Osteoblast (primary cell): Measurements from ENCODE around the gene ERCC4. TPM values are rescaled to one million over a fixed set of nuclear protein-coding genes. Genes with fewer than 3 reads are reported as not detected.

Source experiments
- DNase-seq: peaks from one replicate; pipeline ENCODE4 v3.0.0; 2011; ENCODE audit warnings: low spot score, mixed read lengths; ENCODE audit not compliant: insufficient read length; ENCODE audit errors: missing footprints
- H2AFZ ChIP-seq: 2 replicates; pipeline ENCODE4 v1.6.0; 2011; ENCODE audit warnings: mild to moderate bottlenecking, low read length
- H3K27ac ChIP-seq: 2 replicates; pipeline ENCODE4 v1.5.1; 2011; ENCODE audit warnings: mild to moderate bottlenecking, low read depth, low read length, moderate library complexity
- H3K27me3 ChIP-seq: 2 replicates; pipeline ENCODE4 v1.6.0; 2012; ENCODE audit warnings: mild to moderate bottlenecking, control low read depth, inconsistent platforms, low read length, moderate library complexity; ENCODE audit not compliant: insufficient read depth
- H3K36me3 ChIP-seq: 2 replicates; pipeline ENCODE4 v1.5.1; 2011; ENCODE audit warnings: mild to moderate bottlenecking, low read length, control low read depth, moderate library complexity; ENCODE audit not compliant: insufficient read depth
- H3K4me1 ChIP-seq: 2 replicates; pipeline ENCODE4 v1.5.1; 2011; ENCODE audit warnings: mild to moderate bottlenecking, low read length, control low read depth, moderate library complexity; ENCODE audit not compliant: insufficient read depth
- H3K4me2 ChIP-seq: 2 replicates; pipeline ENCODE4 v1.6.0; 2011; ENCODE audit warnings: mild to moderate bottlenecking, low read length; ENCODE audit not compliant: insufficient read depth
- H3K4me3 ChIP-seq: fragments of 200-600 bp; sonication (generic); 3 replicates; pipeline ENCODE4 v1.5.1; 2012; ENCODE audit warnings: mild to moderate bottlenecking, low read length, inconsistent platforms; ENCODE audit not compliant: insufficient read depth
- H3K79me2 ChIP-seq: 2 replicates; pipeline ENCODE4 v1.6.0; 2012; ENCODE audit warnings: mild to moderate bottlenecking, low read length, control low read depth, inconsistent platforms; ENCODE audit not compliant: insufficient read depth
- H3K9me3 ChIP-seq: 2 replicates; pipeline ENCODE4 v1.5.1; 2011; ENCODE audit warnings: low read depth, low read length, control low read depth
- H4K20me1 ChIP-seq: 2 replicates; pipeline ENCODE4 v1.6.0; 2012; ENCODE audit warnings: mild to moderate bottlenecking, low read length, control low read depth; ENCODE audit not compliant: insufficient read depth
- total RNA-seq: library from RNA; depleted of rRNA; stranded (reverse); fragments of >200 nt; gene quantifications from 2 replicates; pipeline ENCODE4 v1.2.3, GENCODE V29; 2012
- TF ChIP-seq, protein P1 (sequence below): IDR thresholded peaks from 2 replicates; pipeline ENCODE4 v1.5.1; 2011; ENCODE audit warnings: mild to moderate bottlenecking, low read depth, low read length, moderate library complexity; ENCODE audit errors: extremely low read depth

ERCC4 gene
- total RNA-seq, 1 donor: 9.0 TPM

DNA sequence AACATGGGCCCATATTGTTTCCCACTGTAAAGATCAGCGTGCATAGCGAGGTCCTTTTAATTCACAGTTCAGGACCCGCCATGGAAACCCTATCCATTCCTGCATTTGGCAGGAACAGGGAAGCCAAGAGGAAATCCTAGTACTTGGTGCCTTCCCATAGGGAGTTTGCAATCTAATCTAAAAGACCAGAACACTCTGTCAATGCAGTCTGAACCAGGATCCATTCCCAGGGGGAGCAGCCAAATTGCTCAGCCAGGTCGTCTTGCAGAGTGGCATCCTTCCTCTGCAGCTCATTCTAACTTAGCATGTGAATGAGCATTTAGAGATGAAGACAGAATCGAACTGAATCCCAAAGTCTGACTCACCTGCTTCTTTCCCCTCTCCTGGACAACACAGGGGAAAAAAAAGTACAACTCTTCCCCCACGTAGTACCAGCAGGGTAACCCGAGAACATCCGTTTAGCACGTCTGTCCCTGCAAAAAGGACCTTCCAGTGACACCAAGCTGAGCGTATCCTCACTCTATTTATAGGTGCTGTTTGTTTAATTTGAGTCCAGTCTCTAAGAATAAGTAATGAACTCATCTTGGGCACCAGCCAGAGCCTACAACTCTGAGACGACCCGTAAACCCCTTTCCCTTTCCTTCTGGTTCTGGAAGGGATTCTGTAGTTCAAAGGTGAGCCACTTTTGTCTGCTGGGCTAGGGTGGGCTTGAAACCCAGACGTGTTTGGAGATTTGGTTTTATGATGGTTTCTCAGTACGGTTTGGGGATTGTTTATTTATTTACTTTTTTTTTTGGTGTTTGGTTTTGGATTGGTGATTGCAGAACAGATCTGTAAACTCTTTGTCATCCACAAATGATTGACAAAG lies 74.5 kb downstream of the ERCC4 start:
- Histone ChIP-seq H3K27me3 (no peaks in the 10 kb centered on the region), H3K27ac (no peak overlapping the region), H3K4me1 (no peaks in the 10 kb centered on the region), H3K4me2 (no peak overlapping the region), H2AFZ (no peak overlapping the region), H4K20me1 (no peaks in the 10 kb centered on the region), H3K4me3 (no peak overlapping the region), H3K36me3 (no peaks in the 10 kb centered on the region), H3K79me2 (no peaks in the 10 kb centered on the region), H3K9me3 (no peaks in the 10 kb centered on the region)
- no peak for DNase-seq
- TF ChIP-seq, protein P1, sequence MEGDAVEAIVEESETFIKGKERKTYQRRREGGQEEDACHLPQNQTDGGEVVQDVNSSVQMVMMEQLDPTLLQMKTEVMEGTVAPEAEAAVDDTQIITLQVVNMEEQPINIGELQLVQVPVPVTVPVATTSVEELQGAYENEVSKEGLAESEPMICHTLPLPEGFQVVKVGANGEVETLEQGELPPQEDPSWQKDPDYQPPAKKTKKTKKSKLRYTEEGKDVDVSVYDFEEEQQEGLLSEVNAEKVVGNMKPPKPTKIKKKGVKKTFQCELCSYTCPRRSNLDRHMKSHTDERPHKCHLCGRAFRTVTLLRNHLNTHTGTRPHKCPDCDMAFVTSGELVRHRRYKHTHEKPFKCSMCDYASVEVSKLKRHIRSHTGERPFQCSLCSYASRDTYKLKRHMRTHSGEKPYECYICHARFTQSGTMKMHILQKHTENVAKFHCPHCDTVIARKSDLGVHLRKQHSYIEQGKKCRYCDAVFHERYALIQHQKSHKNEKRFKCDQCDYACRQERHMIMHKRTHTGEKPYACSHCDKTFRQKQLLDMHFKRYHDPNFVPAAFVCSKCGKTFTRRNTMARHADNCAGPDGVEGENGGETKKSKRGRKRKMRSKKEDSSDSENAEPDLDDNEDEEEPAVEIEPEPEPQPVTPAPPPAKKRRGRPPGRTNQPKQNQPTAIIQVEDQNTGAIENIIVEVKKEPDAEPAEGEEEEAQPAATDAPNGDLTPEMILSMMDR: no peak

GRCh38 chr16:13995194-13995593 lies 75.2 kb downstream of the ERCC4 start:
- no peak for DNase-seq
- Histone ChIP-seq H3K27me3 (peaks cover 3% of the 10 kb centered on the region), H2AFZ (no peak overlapping the region), H3K27ac (no peak overlapping the region), H3K36me3 (no peaks in the 10 kb centered on the region), H3K9me3 (no peaks in the 10 kb centered on the region), H3K4me1 (no peaks in the 10 kb centered on the region), H3K4me2 (no peak overlapping the region), H4K20me1 (no peaks in the 10 kb centered on the region), H3K4me3 (no peak overlapping the region), H3K79me2 (no peaks in the 10 kb centered on the region)
- TF ChIP-seq, protein P1: no peak

GRCh38 chr16:13996778-13997288 lies 76.9 kb downstream of the ERCC4 start:
- no peak overlapping the region for H3K4me2 ChIP-seq
- H3K4me3 ChIP-seq: no peak overlapping the region
- no peaks in the 10 kb centered on the region for H3K79me2 ChIP-seq
- no peak overlapping the region for H2AFZ ChIP-seq
- no peak for DNase-seq
- H3K27ac ChIP-seq: no peak overlapping the region
- no peaks in the 10 kb centered on the region for H3K36me3 ChIP-seq
- no peaks in the 10 kb centered on the region for H3K4me1 ChIP-seq
- H3K9me3 ChIP-seq: no peaks in the 10 kb centered on the region
- TF ChIP-seq, protein P1: no peak
- peaks cover 9% of the 10 kb centered on the region for H3K27me3 ChIP-seq
- no peaks in the 10 kb centered on the region for H4K20me1 ChIP-seq

- Histone ChIP-seq H4K20me1 (no peaks in the 10 kb centered on the region), H3K9me3 (no peaks in the 10 kb centered on the region), H2AFZ (no peak overlapping the region), H3K27ac (no peak overlapping the region), H3K4me1 (peaks cover 4% of the 10 kb centered on the region), H3K27me3 (peaks cover 9% of the 10 kb centered on the region), H3K4me3 (no peak overlapping the region), H3K36me3 (no peaks in the 10 kb centered on the region), H3K4me2 (no peak overlapping the region), H3K79me2 (no peaks in the 10 kb centered on the region)
- TF ChIP-seq, protein P1: no peak
- no peak for DNase-seq
Observed at GRCh38 chr16:13997526-13997925, 77.6 kb downstream of the ERCC4 start.
